SJCRH30 (cell line): ENCODE measurements around the gene KCNS1. TPM values are rescaled to one million over a fixed set of nuclear protein-coding genes. Genes with fewer than 3 reads are reported as not detected.
A peak's percentile ranks its signal among the peaks of the same experiment; 100 is the strongest.
"Not testable (repeated sequence)": the region's sequence is repeated elsewhere in the genome, so short reads cannot be mapped to it uniquely, and the experiment has no call there.

Source experiments
- DNase-seq, 2 experiments: peaks; one replicate each; pipeline ENCODE4 v3.0.0-alpha.2; 2015 to 2020
- H3K27ac ChIP-seq: fragments of 250-450 bp; sonication (Bioruptor Pico); 2 replicates; pipeline ENCODE4 v1.5.1; 2020; ENCODE audit warnings: mild to moderate bottlenecking, moderate library complexity
- H3K27me3 ChIP-seq: fragments of 250-450 bp; sonication (Bioruptor Pico); 2 replicates; pipeline ENCODE4 v1.5.1; 2020; ENCODE audit warnings: mild to moderate bottlenecking, moderate library complexity
- H3K36me3 ChIP-seq: fragments of 250-450 bp; sonication (Bioruptor Pico); 2 replicates; pipeline ENCODE4 v1.5.1; 2020; ENCODE audit warnings: mild to moderate bottlenecking, moderate library complexity
- H3K4me1 ChIP-seq: fragments of 250-450 bp; sonication (Bioruptor Pico); 2 replicates; pipeline ENCODE4 v1.5.1; 2020; ENCODE audit warnings: mild to moderate bottlenecking, moderate library complexity
- H3K4me3 ChIP-seq: fragments of 250-450 bp; sonication (Bioruptor Pico); 2 replicates; pipeline ENCODE4 v1.5.1; 2020; ENCODE audit warnings: mild to moderate bottlenecking, moderate library complexity
- H3K9me3 ChIP-seq: fragments of 250-450 bp; sonication (Bioruptor Pico); replicated peaks from 2 replicates; pipeline ENCODE4 v1.5.1; 2020; ENCODE audit warnings: mild to moderate bottlenecking, moderate library complexity
- total RNA-seq: library from RNA; depleted of rRNA; stranded (reverse); fragments of >200 nt; shearing (Covaris generic); gene quantifications from 2 replicates; pipeline ENCODE4 v1.2.3, GENCODE V29; 2014

Gene KCNS1
- total RNA-seq, 1 experiment from 2014 or later: not detected

DNA sequence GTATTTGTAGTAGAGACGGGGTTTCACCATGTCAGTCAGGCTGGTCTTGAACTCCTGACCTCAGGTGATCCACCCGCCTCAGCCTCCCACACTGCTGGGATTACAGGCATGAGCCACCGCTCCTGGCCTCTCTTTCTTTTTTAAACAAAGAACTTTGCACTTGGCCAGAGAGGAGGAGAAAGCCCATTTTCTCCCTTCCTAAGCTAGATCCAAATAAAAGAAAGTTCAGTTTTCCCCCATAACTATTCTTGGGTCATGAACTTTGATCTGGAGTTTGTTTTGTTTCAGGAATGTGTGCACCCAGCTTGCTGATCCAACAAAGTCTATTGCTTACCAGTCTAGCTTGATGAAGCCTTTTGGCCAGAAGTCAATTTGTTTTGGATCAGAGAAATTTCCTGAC lies 23.4 kb downstream of the KCNS1 start:
- peaks cover 4% of the 10 kb centered on the region; the same call in 1 of the 2 replicates for H3K9me3 ChIP-seq
- no peak overlapping the region for H3K4me3 ChIP-seq
- H3K27ac ChIP-seq: no peak overlapping the region
- H3K4me1 ChIP-seq: no peaks in the 10 kb centered on the region
- no peak for DNase-seq
- H3K27me3 ChIP-seq: no peaks in the 10 kb centered on the region
- H3K36me3 ChIP-seq: peaks cover 15% of the 10 kb centered on the region

DNA sequence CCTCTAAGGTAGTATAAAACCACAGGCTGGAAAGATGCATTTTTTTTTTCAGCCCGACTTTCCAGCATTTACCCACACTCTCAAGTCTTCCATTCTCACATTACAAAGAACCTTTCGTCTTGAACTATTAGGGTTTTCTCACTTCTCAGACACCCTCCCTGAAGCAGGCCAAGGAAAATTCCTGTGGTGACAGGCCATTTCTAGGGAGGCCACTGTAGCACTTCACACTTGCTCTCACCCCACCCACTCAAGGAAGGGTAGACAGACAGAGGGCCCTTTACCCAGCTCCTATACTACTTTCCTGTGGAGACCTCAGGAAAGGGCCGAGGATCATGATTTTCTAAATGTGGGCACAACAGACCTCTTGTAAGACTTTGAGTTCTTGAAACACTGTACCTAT lies 27.7 kb downstream of the KCNS1 start:
- no peak for DNase-seq
- H3K27me3 ChIP-seq: no peaks in the 10 kb centered on the region
- H3K9me3 ChIP-seq: no peaks in the 10 kb centered on the region
- no peak overlapping the region for H3K27ac ChIP-seq
- H3K36me3 ChIP-seq: peaks cover 5% of the 10 kb centered on the region; the same call in 1 of the 2 replicates
- H3K4me3 ChIP-seq: no peak overlapping the region
- H3K4me1 ChIP-seq: no peaks in the 10 kb centered on the region

DNA sequence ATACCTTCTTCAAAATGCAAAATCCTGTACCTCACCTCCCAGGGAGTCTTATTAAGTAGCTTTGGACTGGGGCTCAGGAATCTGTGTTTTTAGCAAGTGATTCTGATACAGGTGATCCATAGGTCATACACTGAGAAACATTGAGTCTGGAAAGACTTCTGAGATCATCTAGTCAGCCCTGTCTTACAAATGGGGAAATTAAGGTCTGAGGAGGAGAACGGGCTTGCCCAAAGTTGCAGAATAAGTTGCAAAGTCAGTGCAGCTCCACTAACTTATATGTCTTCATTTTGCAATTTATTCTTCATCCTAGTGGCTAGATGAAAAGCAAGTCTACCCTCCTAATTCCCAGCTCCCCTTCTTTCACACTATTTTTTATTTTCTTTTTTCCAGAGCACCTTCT lies 28.9 kb downstream of the KCNS1 start:
- H3K36me3 ChIP-seq: peaks cover 5% of the 10 kb centered on the region; the same call in 1 of the 2 replicates
- DNase-seq: no peak
- H3K27me3 ChIP-seq: no peaks in the 10 kb centered on the region
- no peaks in the 10 kb centered on the region for H3K4me1 ChIP-seq
- H3K27ac ChIP-seq: no peak overlapping the region
- H3K4me3 ChIP-seq: no peak overlapping the region
- no peaks in the 10 kb centered on the region for H3K9me3 ChIP-seq

DNA sequence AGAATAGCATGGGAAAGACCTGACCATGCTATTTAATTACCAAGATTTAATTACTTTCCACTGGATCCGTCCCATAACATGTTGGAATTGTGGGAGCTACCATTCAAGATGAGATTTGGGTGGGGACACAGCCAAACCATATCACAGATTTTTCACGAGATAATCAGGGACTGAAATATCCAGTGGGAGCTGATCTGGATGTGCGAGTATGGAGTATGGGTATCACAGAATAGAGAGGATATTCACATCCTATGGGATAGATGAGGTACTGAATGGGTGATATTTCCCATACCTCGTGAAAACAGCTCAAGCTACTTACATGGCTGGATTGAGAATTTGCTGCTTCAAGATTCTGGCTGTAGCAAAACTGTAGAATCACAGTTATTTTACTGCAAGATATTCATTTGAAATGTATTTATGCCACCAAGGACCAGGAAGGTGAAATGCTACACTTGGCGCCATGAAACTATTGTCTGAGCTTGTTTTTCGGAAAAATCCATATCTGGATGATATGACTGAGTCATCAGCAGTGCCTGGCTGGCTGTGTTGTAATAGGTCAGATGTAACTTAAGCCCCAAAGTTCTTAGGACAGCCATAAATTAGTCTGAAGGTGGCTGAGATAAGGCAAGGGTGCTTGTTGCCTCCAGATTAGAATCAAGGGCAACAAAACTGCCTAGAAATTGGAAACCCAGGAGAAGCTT lies 29.8 kb downstream of the KCNS1 start:
- peaks cover 5% of the 10 kb centered on the region; the same call in 1 of the 2 replicates for H3K36me3 ChIP-seq
- no peak overlapping the region for H3K27ac ChIP-seq
- no peaks in the 10 kb centered on the region for H3K27me3 ChIP-seq
- no peak overlapping the region for H3K4me3 ChIP-seq
- no peak for DNase-seq
- H3K4me1 ChIP-seq: no peaks in the 10 kb centered on the region
- no peaks in the 10 kb centered on the region for H3K9me3 ChIP-seq

DNA sequence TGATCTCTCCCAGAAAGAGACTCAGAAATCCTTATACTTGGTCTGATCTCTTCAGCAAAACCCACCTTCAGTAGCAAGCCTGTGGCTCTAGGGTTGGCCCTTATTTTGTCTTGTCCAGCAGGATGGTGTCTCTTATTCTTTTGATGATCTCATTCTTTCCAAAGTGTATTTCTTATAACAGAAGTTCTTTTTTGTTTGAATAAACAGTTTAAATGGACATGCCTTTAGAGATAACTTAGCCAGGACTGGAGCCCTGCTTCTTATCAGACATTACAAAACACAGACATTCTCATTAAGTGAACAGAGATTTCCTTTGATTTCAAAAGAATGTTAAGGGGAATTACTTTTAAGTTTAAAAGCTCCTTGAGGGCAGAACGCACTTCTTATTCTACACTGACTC lies 31.7 kb downstream of the KCNS1 start:
- DNase-seq: no peak
- H3K4me3 ChIP-seq: no peak overlapping the region
- no peaks in the 10 kb centered on the region for H3K27me3 ChIP-seq
- no peaks in the 10 kb centered on the region for H3K9me3 ChIP-seq
- H3K27ac ChIP-seq: no peak overlapping the region
- no peaks in the 10 kb centered on the region for H3K36me3 ChIP-seq
- no peaks in the 10 kb centered on the region for H3K4me1 ChIP-seq

DNA sequence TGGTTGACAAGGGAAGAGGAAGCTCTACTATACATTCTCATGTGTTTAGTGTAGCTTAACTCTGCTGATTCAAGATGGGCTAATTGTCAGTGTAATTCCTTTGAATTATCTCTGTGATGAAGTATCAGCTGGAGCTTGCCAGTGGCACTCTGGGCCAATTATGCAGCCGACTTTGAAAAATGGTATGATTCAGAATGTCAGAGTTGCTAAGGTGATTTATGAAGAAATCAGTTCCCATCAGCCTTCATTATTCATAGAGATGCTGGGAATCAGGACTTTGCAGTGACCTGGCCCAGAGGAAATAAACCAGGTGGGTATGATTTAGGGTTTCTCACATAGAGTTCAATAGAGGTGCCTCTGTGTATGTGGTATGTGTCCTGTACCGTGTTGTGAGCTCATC lies 33.4 kb downstream of the KCNS1 start:
- Histone ChIP-seq H3K4me1 (no peaks in the 10 kb centered on the region), H3K9me3 (no peaks in the 10 kb centered on the region), H3K36me3 (peaks cover 3% of the 10 kb centered on the region; the same call in 1 of the 2 replicates), H3K27me3 (no peaks in the 10 kb centered on the region), H3K4me3 (no peak overlapping the region), H3K27ac (no peak overlapping the region)
- DNase-seq: no peak

DNA sequence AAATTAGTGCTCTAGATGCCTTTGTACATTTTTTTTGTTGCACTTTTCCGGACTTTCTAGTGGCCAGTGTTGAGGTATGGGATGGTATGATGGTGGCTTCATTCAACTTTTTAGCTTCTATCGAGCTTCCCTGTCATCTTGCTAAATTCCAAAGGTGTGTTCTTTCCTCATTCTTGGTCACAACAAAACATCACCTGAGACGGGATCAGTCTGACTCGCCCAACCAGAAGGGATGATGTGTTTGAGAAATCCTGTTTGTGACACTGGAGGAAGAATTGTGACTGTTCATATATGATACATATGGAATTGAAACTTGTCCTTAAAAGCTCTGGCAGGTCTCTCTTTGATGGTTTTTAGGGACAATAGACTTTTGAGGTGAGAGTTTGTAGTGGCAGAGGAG lies 33.8 kb downstream of the KCNS1 start:
- Histone ChIP-seq H3K36me3 (peaks cover 3% of the 10 kb centered on the region; the same call in 1 of the 2 replicates), H3K27ac (no peak overlapping the region), H3K4me1 (no peaks in the 10 kb centered on the region), H3K4me3 (no peak overlapping the region), H3K9me3 (no peaks in the 10 kb centered on the region), H3K27me3 (no peaks in the 10 kb centered on the region)
- no peak for DNase-seq

DNA sequence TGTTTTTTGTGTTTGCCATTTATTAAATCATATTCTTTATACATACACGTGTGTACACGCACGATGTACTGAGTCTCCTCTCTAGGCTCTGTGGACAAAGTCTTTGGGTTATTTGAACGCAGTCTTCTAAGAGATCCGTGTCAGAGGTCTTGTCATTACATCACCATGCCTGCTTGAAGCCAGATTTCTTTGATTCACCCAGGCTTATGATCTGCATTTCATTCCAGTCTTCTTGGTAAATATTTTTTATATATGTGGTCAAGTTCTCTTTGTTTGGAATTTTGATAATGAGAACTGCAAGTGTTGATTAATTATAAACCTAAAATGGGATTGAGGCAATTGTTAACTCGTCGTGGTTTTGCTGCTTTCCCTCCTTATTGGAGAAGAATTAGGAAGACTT lies 34.6 kb downstream of the KCNS1 start:
- no peak overlapping the region for H3K4me3 ChIP-seq
- H3K27ac ChIP-seq: no peak overlapping the region
- DNase-seq: no peak
- H3K27me3 ChIP-seq: no peaks in the 10 kb centered on the region
- no peaks in the 10 kb centered on the region for H3K4me1 ChIP-seq
- peaks cover 3% of the 10 kb centered on the region; the same call in 1 of the 2 replicates for H3K36me3 ChIP-seq
- H3K9me3 ChIP-seq: no peaks in the 10 kb centered on the region

DNA sequence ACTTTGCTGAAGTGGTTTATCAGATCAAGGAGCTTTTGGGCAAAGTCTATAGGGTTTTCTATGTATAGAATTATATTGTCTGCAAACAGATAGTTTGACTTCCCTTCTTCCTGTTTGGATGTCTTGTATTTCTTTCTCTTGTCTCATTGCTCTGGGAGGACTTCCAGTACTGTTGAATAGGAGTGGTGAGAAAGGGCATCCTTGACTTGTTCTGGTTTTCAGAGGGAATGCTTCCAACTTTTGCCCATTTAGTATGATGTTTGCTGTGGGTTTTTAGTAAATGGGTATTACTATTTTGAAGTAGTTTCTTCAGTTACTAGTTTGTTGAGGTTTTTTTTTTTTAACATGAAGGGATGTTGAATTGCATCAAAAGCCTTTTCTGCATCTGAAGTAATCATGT lies 36.1 kb downstream of the KCNS1 start:
- H3K4me1 ChIP-seq: peaks cover 10% of the 10 kb centered on the region; the same call in 1 of the 2 replicates
- H3K27me3 ChIP-seq: no peaks in the 10 kb centered on the region
- peaks cover 3% of the 10 kb centered on the region; the same call in 1 of the 2 replicates for H3K36me3 ChIP-seq
- H3K9me3 ChIP-seq: no peaks in the 10 kb centered on the region
- no peak overlapping the region for H3K4me3 ChIP-seq
- DNase-seq: no peak
- H3K27ac ChIP-seq: no peak overlapping the region

DNA sequence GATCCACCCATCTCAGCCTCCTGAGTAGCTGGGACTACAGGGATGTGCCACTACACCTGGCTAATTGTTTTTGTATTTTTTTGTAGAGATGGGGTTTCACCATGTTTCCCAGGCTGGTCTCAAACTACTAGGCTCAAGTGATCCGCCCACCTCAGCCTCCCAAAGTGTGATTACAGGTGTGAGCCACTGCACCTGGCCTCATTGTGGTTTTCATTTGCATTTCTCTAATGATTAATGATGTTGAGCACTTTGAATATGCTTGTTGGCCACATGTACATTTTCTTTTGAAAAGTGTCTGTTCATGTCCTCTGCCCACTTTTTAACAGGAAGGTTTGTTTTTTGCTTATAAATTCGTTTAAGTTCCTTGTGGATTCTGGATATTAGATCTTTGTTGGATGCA lies 37.8 kb downstream of the KCNS1 start:
- not testable (repeated sequence) for H3K4me3 ChIP-seq, H3K36me3 ChIP-seq, H3K9me3 ChIP-seq, H3K27ac ChIP-seq, DNase-seq, H3K27me3 ChIP-seq
- peaks cover 10% of the 10 kb centered on the region; the same call in 1 of the 2 replicates for H3K4me1 ChIP-seq

DNA sequence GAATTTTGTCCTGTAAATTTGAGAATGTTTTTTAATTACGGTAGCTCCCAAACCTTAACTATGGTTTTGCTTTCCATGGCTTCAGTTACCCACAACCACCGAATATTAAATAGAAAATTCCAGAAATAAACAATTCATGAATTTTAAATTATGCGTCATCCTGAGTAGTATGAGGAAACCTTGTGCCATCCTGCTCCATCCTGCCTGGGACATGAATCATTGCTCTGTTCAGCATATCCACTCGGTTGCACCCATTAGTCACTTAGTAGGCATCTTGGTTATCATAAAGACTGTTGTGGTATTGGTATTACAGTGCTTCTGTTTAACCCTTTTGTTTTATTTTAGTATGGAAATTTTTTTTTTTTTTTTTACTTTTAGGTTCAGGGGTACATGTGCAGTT lies 39.7 kb downstream of the KCNS1 start:
- no peaks in the 10 kb centered on the region for H3K27me3 ChIP-seq
- peaks cover 10% of the 10 kb centered on the region; the same call in 1 of the 2 replicates for H3K4me1 ChIP-seq
- H3K27ac ChIP-seq: no peak overlapping the region
- no peak overlapping the region for H3K4me3 ChIP-seq
- DNase-seq: no peak
- H3K36me3 ChIP-seq: peaks cover 6% of the 10 kb centered on the region; the same call in 1 of the 2 replicates
- H3K9me3 ChIP-seq: no peaks in the 10 kb centered on the region

DNA sequence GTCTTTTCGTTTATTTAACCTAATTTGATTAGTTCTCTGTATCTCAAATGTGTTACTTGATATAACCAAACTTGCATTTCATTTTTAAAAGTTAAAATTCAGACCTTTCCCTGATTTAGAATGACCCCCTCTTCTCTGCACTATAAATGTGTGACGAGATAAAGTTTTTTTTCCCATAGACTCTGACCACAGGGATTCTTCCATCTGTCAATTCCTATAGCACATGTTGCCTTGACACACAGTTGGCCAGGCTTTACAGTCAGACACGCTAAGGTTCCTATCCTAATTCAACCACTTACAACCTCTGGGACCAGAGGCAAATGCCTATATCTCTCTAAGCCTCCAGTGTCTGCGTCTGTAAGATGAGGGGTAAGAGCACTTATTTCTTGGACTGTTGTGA lies 40.6 kb downstream of the KCNS1 start:
- Histone ChIP-seq H3K27ac (no peak overlapping the region), H3K4me1 (peaks cover 10% of the 10 kb centered on the region; the same call in 1 of the 2 replicates), H3K4me3 (no peak overlapping the region), H3K9me3 (no peaks in the 10 kb centered on the region), H3K36me3 (peaks cover 6% of the 10 kb centered on the region; the same call in 1 of the 2 replicates), H3K27me3 (no peaks in the 10 kb centered on the region)
- peak; percentile 16 to 41 for DNase-seq

DNA sequence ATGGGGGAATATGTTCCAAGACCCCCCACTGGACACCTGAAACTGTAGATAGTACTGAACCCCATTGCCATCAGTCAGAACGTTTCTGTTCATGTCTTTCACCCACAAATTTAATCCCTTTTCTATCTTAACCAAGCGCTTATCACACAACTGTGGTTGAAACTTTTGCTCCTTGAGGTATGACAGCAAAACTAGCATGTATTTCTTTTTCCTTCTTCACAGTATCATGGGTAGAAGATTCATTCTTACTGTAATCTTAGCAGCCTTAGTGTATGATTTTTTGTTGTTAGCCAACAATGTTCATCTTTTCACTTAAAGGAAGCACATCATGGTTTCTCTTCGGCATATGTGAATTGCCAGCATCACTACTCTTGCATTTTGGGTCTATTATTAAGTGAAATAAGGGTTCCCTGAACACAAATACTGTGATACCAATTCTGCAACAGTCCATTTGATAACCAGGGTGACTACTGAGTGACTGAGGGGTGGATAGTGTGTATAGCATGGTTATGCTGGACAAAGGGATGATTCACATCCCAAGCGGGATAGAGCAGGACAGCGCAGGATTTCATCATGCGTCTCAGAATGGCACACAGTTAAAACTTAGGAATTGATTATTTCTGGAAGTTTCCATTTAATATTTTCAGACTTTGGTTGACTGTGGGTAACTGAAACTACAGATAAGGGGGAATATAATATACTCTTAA lies 41.8 kb downstream of the KCNS1 start:
- H3K27ac ChIP-seq: no peak overlapping the region
- peaks cover 6% of the 10 kb centered on the region; the same call in 1 of the 2 replicates for H3K36me3 ChIP-seq
- H3K27me3 ChIP-seq: no peaks in the 10 kb centered on the region
- no peaks in the 10 kb centered on the region for H3K9me3 ChIP-seq
- DNase-seq: no peak
- peaks cover 10% of the 10 kb centered on the region; the same call in 1 of the 2 replicates for H3K4me1 ChIP-seq
- H3K4me3 ChIP-seq: no peak overlapping the region

DNA sequence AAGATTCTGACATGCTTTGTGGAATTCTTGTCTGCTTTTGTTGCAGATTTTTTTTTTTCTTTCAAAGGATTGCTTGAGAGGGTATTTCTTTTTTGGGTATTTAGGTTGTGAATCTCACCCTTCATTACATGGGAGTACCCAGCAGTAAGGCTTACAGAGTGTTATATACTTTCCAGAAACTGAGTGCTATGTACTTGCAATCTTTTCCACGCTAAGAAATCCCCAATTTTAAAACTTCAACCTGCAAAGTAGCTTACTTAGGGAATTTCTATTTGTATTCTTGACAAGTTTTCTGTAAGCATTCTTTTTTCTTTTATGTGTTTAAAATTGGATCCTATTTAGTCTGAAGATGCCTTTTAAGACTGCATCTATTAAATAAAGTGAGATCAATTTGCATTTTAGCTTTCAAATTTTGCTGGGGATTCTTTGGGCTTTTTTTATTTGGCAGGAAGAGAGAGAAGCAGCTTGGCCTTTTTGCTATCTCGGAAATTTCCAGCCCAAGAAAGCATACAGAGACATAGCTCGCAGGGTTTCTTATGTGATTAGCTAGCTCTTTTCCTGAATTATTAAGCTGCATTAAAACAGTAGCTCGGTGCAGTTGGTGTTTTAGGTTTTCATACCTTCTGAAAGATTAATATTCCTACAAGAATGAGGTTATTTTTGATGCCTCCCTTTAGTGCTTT lies 42.6 kb downstream of the KCNS1 start:
- Histone ChIP-seq H3K4me1 (peaks cover 12% of the 10 kb centered on the region; the same call in 1 of the 2 replicates), H3K4me3 (no peak overlapping the region), H3K27me3 (no peaks in the 10 kb centered on the region), H3K36me3 (peaks cover 8% of the 10 kb centered on the region; the same call in 1 of the 2 replicates), H3K9me3 (no peaks in the 10 kb centered on the region), H3K27ac (no peak overlapping the region)
- DNase-seq: no peak
